GM18517 (cell line): ENCODE measurements around the gene RASD1.

Source experiments
- ATAC-seq: cut with Tn5 transposase; IDR thresholded peaks from one replicate; pipeline ENCODE4 v1.9.1; 2021; ENCODE audit warnings: mild to moderate bottlenecking, moderate library complexity; ENCODE audit not compliant: unreplicated experiment

Gene RASD1, protein sequence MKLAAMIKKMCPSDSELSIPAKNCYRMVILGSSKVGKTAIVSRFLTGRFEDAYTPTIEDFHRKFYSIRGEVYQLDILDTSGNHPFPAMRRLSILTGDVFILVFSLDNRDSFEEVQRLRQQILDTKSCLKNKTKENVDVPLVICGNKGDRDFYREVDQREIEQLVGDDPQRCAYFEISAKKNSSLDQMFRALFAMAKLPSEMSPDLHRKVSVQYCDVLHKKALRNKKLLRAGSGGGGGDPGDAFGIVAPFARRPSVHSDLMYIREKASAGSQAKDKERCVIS

DNA sequence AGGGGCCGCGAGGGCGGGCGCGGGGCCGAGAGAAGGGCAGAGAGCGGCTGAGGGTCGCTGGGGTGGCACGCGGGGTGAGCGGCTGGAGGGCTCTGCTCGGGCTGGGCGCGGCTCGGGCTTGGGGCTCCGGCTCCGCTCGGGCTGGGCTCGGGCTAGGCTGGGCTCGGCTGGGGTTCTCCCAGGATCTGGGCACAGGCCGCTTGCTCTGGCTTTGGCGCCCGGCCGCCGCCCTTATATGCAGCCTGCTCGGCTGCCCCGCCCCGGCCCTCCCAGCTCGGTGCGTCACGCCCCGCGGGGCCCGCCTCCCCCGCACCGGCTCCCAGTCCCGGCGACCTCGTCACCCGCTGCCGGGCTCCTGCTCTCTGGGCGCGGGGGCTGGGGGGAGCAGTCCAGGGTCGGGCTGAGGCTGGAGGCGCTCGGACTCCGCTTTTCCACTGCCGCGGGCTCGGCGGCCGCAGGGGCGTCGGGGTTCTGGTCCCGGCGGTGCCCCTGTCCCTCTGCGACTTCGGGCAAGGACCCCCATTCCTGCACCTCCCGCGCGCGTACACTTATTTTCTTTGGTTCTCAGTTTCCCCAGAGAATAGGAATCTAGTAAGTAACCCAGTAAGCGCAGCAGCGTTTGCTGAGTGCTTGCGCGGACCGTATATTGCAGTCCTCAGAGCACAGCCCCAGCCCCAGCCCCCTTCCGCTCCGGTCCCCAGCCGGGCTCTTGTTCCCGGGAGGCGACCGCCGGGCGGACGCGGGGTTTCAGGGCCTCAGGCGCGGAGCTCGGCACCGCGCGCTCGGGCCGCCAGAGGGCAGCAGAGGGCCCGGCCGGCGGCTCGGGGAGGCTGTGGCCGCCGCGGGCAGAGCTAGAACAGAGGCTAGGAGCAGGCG is at the start of gene RASD1:
Gene RASD1, minus strand, starts transcription at position 207 of the 876 bp plus-strand sequence. CDS start 214 bp downstream, outside the sequence.
- ATAC-seq, result no peak

DNA sequence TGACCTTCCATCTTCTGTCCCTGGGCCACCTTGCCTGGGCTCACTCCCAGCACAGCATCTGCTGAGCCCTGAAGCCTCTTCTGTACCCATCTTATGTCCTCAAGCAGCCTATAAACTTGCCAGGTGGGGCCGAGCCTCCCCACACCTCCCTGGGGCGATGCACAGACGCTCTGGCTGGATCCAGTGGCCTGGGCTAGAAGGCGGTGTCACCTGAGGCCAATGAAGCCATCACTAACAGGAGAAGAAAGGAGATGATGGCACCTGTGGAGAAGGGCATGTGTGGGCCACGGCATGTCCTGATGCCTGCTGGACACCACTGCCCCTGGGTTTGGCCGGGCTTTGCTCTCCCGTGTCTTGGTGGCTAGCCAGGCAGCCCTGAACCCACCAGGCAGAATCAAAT is 49.8 kb upstream of the RASD1 start:
- no peak for ATAC-seq

DNA sequence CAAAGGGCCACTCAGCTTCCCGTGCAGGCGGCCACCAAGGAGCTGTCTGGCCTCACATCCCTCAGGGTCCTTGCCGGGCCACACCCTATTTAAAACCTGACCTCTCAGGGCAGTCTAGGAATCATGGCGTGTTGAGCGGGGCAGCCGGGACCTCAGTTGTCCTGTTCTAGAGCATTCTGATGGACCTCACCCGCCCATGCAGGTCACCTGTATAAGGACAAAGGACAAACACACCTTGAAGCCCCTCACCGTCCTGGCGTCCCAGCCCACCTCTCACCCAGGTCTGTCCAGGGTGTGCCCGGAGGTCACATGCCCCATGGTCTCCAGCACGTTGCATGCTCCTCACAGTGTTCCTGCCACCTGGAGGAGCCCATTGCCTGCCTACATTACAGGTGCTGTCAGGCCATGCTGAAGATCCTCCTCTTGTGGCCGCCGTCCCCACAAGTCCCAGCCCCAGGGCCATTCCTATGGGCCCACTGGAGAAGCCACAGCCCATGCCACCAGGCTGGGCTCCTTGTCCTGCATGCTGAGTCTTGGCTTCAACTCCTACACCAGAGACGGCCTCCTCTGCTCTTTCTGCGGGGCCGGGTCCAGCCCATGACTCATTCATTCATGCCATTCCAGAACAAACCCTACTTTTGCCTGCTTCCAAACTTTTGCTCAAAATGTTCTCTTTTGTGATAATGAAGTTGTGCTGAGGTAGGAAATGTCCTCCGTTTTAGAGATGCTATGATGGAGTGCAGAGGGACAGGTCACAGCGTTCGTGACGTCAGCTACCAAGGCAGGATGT is 49.0 kb upstream of the RASD1 start:
- ATAC-seq, result no peak

DNA sequence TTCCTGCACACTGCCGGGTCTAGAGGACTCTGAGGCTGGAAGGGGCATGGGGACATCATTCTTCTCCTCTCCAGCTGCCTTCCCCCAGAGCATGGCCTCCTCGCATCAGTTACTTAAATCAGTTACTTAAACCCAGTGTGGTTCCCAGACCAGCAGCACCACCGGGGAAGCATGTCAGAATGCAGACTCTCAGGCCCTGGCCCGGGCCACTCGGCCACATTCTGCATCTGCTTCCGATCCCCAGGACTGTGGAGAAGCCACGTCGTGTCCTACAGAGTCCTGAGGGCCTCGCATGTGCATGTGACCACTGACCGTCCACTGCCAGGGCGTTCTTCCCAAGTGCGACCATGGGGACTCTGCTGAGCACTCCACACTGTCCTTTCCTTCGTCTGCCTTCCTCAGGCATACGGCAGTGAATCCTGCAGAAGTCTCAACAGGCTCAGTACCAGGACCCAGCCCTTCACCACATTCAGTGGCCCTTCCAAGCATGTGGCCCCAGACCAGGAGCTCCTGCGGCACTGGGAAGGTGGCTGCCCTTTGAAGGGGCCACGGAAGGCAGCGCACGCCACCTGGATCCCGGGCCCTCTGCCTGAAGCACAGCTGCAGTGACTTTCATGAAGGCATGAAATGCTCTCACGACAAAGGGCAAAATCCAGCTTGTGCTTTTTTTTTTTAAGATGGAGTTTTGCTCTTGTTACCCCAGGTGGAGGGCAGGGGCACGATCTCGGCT is 46.9 kb upstream of the RASD1 start:
- no peak for ATAC-seq

DNA sequence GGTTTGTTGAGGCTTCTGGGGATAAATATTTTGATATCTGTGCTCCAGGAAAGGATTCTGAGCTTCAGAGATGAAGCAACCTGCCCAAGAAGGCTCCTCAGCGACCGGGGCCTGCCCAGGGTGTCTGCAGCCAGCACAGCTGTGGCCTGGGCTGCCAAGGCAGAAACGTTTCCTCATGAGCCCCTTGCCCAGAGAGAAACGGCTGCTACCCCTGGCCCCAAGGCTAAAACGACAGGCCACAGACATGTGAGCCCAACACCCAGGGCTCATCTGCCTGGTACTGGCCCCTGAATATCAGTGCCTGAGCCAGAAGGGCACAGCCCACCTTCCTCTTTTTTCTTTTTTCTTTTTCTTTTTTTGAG is 45.4 kb upstream of the RASD1 start:
- no peak for ATAC-seq

DNA sequence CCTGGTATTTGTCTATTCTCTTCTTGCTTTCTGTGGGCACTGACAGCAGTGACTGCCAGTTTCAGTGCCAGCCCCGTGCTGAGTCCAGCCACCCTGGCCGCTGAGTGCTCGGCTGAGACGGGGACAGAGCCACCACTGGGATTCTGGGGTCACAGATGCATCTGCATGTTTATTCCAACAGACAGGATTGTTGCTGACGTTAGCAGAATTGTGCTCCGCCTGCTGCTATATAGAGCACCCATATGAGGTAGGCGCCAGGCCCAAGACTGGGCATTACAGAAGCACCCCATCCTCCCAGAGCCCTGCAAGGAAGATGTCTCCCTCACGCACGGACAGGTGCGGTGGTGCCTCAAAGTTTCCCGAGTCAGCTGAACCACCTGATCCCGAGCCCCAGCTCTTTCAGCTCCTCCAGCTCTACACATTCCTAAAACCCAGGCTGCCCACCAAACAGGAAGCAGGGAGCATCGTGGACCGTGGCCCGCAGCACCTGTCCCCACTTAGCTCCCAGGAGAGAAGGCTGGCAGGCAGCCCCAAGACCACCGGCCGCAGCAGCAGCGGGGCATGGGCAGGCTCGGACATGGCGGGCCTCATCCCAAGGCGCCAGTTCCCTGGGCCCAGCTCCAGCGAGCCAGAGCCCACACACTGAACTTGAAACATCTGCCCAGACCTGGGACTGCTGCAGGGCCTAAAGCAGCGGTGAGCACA is 44.9 kb upstream of the RASD1 start:
- no peak for ATAC-seq

DNA sequence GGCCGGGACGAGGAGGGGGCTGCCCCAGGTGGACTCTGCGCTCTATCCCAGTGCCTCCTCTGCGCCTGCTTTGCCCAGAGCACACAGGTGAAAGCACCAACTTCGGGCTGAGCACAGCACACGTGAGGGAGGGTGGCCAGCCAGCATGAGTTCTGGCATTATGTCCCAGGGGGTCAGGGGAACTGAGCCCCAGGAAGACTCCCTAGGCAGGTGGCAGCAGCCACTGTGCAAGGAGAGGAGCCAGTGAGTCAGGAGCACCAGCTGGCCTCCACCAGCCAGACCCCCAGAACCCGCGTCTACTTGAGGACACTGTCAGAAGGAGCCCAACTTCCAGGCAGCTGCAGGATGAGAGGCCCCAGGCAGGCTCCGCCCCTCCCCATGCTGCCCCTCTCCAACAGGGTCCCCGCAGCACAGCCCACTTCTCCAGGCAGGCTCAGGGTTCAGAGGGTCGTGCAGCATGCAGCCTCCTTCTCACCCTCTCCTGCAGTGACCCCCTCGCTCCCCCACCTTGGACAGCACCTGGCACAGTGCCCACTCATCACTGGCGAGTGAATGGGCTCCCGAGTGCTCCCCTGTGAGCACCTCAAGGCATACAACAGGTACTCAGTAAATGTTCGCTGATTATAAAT is 44.2 kb upstream of the RASD1 start:
- ATAC-seq, result no peak

DNA sequence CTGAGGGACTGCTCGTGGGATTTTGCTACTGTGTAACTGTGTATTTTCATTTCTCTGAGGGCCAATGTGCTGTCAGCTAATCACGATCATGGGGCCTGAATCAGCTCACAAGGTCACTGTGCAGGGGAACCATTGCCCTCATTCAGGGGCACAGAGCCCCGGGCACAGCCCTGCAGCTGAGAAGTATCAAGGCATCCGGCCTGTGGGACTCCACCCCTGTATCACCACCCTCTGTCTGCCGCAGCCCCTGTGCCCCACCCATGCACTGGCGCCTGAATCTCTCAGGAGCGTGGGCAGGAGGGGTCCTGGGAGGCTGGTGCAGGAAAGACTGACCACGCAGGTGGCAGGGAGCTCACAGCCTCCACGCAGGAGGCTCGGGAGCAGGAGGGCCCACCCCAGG is 43.4 kb upstream of the RASD1 start:
- ATAC-seq, result no peak

DNA sequence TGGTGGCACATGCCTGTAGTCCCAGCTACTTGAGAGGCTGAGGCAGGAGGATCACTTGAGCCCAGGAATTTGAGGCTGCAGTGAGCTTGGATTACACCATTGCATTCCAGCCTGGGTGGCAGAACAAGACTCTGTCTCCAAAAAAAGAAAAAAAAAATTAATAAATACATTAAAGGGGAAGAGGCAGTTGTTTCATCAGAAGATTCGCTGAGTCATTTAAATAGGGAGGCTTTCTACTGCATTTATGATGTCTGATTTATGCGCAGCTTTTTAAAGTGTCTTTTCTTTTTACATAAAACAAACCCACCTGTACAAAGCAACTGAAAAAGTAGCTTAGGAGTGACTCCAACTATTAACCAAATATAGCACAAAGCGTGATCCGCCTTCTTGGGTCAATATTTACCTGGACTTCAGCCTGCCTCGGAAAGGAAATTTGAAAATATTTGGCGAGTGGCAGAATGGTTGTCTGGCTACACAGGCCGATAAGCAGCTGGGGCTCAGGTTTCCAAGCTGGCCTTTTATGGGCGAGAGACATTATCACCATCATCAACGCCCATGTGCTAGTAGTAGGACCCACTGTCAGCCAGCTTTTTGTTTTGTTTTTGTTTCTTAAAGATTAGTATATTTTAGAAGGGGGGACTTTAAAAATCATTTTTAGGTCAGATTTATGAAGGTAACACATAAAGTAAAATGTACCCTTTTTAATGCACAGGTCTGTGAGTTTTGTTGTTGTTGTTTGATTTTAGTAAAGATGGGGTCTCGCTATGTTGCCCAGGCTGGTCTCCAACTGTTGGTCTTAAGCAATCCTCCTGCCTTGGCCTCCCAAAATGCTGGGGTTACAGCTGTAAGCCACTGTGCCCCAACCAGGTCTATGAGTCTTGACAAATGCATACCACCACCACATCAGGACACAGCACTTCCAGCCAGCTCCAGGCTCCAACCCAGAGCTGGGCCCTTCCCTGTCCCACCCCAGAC is 42.5 kb upstream of the RASD1 start:
- no peak for ATAC-seq

DNA sequence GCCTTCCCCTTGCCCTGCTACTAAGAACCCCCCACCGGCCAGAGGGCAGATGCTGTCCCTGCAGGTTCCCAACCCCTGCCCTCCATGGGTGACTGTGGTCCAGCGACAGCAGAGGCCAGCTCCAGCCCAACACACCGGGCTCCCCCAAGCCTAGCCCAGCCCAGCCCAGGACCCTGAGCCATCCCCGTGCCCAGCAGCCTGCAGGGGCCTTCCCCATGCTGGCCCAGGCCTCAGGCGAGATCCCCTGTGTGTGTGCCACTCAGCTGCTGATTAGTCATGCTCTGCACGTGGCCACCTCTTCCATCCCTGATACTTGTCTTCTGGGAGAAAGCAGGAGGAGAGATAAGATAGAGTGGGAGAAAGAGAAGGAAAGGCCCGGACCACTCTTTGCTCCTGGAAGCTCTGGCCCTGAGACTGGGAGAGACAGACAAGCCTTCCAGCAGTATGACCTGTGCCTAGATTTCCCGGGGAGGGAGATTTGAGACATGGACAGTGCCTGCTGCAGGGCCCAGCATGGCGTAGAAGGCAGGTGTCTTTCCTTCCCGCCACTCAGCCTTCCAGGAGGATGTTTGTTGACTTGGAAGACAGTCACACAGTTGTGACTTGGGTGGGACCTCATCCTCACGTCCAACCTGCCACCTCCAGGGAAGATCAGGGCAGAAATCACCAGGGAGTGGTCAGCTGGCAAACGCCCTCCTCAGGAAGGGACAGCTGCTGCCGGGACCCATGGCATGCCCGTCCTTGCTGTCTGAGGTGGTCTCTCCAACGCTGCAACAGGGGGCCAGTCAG is 41.3 kb upstream of the RASD1 start:
- no peak for ATAC-seq

DNA sequence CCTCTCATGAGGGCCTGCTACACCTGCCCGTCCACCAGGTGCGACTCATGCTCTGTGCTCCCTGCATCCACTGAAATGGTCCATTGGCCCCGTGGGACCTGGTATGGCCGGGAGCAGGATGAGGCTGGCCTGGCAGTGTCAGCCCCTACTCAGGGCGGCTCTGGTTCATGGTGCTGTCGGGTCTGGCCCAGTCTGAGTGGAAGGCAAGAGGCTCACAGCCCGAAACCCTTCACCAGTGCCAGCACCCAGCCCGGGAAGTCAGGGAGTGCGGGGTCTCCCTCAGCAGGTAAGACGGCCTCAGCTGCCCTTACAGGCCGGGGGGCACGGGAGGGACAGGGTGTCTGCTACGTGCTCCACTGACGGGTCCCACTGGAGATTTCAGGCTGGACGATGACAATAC is 40.5 kb upstream of the RASD1 start:
- ATAC-seq, result no peak

DNA sequence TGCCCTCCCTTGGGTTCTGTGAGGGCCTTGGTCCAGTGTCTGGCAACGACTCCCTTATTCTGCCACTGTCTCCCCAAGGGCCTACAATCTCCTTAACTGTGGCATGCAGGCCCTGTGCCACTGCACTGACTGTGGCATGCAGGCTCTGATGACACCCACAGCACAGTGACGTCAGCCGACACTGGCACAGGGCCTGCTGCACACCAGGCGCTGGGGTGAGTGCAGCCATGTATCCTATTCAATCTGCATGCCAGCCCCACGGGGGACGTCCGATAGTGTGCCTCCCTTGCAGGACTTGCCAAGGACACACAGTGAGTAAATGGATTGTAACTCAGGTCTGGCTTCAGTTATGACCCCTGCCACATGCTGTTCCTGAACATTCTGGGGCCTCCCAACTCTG is 39.8 kb upstream of the RASD1 start:
- ATAC-seq, result no peak

DNA sequence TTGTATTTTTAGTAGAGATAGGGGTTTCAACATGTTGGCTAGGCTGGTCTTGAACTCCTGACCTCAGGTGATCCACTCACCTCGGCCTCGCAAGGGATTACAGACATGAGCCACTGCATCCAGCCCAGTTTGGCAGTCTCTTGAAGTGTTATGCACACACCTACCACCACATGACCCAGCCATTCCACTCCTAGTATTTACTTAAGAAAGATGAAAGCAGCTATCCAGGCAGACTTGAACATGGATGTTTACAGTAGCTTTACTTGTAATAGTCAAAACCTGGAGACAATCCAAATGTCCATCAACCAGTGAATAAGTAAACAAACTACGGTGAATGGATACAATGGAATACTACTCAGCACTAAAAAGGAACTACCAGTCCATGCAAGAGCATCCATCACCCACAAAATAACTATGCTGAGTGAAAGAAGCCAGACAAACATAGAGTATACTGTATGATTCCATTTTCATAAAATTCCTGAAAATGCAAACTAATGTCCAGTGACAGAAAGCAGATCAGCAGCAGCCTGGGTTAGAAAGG is 37.8 kb upstream of the RASD1 start:
- no peak for ATAC-seq

DNA sequence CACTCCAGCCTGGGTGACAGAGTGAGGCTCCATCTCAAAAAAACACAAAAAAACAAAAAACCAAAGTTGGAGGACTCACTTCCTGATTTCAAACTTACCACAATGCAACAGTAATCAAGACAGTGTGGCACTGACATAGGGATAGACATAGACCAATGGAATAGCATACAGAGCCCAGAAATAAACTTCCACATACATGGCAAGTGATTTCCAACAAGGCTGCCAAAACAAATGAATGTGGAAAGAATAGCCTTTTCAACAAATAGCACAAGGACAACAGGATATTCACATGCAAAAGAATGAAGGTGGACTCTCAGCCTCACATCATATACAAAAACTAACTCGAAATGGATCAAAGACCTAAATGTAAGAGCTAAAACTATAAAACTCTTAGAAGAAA is 36.8 kb upstream of the RASD1 start:
- ATAC-seq, result no peak

DNA sequence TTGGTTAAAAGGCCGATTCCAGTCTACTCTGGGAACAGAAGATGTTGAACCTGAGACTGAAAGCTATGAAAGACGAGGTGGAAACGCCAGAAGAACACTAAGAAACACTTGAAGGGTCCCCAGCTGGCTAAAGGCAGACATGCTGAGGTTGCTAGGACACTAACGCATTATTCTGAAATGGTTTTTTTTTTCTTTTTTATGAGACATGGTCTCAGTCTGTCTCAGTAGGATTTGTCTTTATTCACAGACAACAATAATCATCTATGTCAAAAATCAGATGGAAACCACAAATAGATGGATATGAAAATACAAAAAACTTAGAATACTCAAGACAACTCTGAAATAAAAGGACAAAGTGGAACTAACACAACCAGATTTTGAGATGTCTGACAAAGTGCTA is 35.0 kb upstream of the RASD1 start:
- ATAC-seq, result no peak

DNA sequence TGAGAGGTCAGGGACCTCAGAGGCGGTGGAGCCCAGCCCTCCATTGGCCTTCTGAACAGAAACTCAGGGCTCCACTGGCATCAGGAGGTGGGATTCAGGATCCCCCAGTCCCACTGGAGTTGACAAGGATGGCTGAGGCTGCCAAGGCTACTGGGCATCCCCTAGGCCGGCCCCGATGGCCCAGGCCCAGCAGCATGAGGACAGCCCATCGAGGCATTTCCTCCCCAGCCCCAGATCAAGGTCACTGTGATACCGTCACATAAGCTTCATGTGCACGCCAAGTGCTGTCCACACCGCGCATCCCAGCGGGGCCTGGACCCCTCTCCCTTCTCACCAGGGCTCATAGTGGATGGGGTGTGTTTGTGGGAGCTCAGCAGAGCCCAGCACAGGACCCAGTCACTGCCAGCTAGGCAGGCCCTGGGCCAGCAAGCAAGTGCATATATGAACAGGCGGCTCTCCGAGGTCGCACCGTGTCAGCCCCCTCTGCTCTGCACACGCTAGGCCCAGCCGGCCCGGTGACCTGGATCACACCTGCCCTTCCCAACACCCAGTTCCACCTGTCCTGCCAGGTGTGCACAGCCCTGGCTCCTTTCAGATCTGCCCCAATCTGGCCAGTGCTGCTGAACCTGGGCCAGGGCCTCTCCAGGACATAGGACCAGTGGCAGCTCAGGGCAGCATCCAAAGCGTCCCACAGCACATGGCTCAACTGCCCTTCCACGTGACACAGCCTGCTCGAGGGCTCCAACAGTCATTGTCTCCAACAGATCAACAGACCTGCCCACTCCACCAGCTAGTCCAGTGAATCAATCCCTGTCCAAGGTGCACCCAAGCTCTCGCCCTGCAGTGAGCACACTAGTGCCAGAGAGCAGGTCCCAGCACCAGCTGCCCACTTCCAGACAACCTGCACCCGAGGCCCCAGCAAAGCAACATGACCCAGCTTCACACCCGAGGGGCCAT is 32.8 kb upstream of the RASD1 start:
- ATAC-seq, result no peak
